ACC112 (cell line): ENCODE measurements around the gene ATXN1.

Source experiments
- H2AFZ ChIP-seq: fragments of 200-600 bp; sonication (generic); one replicate; pipeline ENCODE4 v1.6.0; 2017; ENCODE audit warnings: antibody characterized with exemption, low read length; ENCODE audit not compliant: unreplicated experiment
- H3K27ac ChIP-seq: fragments of 200-600 bp; sonication (generic); 2 replicates; pipeline ENCODE4 v1.5.1; 2014; ENCODE audit warnings: low read depth, mild to moderate bottlenecking, antibody characterized with exemption, low read length, moderate library complexity
- H3K27me3 ChIP-seq: fragments of 200-600 bp; sonication (generic); 2 replicates; pipeline ENCODE4 v1.6.1; 2014; ENCODE audit warnings: mild to moderate bottlenecking, antibody characterized with exemption, low read length, moderate library complexity, mixed read lengths; ENCODE audit not compliant: insufficient read depth
- H3K36me3 ChIP-seq: fragments of 200-600 bp; sonication (generic); 2 replicates; pipeline ENCODE4 v1.6.1; 2016; ENCODE audit warnings: mild to moderate bottlenecking, antibody characterized with exemption, low read length, moderate library complexity, mixed read lengths; ENCODE audit not compliant: insufficient read depth
- H3K4me1 ChIP-seq: fragments of 200-600 bp; sonication (generic); one replicate; pipeline ENCODE4 v1.6.1; 2016; ENCODE audit warnings: low read length, mixed read lengths; ENCODE audit not compliant: insufficient read depth, unreplicated experiment, control insufficient read depth
- H3K4me3 ChIP-seq: fragments of 200-600 bp; sonication (generic); 2 replicates; pipeline ENCODE4 v1.5.1; 2014; ENCODE audit warnings: mild to moderate bottlenecking, low read depth, low read length
- H3K79me2 ChIP-seq: fragments of 200-600 bp; sonication (generic); one replicate; pipeline ENCODE4 v1.6.0; 2016; ENCODE audit warnings: low read length; ENCODE audit not compliant: control insufficient read depth, unreplicated experiment, insufficient read depth

ATXN1 gene

GRCh38 chr6:16527691-16528090, 233.6 kb downstream of the ATXN1 start:
- no peaks in the 10 kb centered on the region for H3K36me3 ChIP-seq
- H3K27me3 ChIP-seq = no peaks in the 10 kb centered on the region
- H3K4me3 ChIP-seq = no peak overlapping the region
- peaks cover 14% of the 10 kb centered on the region for H3K4me1 ChIP-seq
- no peak overlapping the region for H3K27ac ChIP-seq
- H2AFZ ChIP-seq = no peak overlapping the region
- no peaks in the 10 kb centered on the region for H3K79me2 ChIP-seq

DNA sequence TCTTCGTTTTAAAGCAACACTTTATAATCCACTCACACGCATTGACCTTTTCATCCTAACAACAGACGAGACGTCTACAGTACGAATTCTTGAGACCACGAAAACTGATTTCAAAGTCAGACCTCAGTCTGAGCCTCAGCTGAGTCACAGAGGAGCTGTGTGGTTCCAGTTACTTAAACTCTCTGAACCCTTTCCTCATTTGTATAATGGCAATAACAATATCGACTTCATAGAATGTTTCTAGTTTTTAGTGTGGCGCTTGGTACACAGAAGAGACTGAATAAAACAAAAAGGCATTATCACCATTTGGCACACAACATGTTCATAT, 236.9 kb downstream of the ATXN1 start:
- Histone ChIP-seq H3K4me1 (peaks cover 14% of the 10 kb centered on the region), H3K4me3 (no peak overlapping the region), H3K27me3 (no peaks in the 10 kb centered on the region), H3K36me3 (no peaks in the 10 kb centered on the region), H3K79me2 (no peaks in the 10 kb centered on the region), H3K27ac (peak overlapping the region; percentile 59), H2AFZ (no peak overlapping the region)

- Histone ChIP-seq H2AFZ (no peak overlapping the region), H3K36me3 (no peaks in the 10 kb centered on the region), H3K79me2 (no peaks in the 10 kb centered on the region), H3K4me3 (no peak overlapping the region), H3K4me1 (peaks cover 14% of the 10 kb centered on the region), H3K27me3 (no peaks in the 10 kb centered on the region), H3K27ac (peak overlapping the region; percentile 59)
Observed at GRCh38 chr6:16523606-16524379, 237.5 kb downstream of the ATXN1 start.

DNA sequence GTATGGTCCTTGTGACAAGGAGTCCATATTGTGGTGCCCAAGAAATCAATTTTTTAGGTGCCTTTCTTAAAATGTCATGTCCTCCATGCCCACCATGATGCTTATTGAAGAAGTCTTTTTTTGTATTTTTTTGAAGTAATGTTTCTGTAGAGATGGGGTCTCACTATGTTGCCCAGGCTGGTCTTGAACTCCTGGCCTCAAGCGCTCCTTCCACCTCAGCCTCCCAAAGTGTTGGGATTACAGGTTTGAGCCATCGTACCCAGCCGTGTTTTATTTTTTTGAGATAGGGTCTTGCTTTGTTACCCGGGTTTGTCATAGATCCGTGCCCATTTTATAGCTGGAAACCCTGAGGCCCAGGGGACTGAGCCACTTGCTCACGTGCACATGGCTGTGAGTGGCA, 238.3 kb downstream of the ATXN1 start:
- Histone ChIP-seq H3K36me3 (no peaks in the 10 kb centered on the region), H3K27ac (peak overlapping the region; percentile 59; the same call in 1 of the 2 replicates), H3K4me1 (peaks cover 14% of the 10 kb centered on the region), H3K27me3 (no peaks in the 10 kb centered on the region), H3K4me3 (no peak overlapping the region), H3K79me2 (no peaks in the 10 kb centered on the region), H2AFZ (no peak overlapping the region)

DNA sequence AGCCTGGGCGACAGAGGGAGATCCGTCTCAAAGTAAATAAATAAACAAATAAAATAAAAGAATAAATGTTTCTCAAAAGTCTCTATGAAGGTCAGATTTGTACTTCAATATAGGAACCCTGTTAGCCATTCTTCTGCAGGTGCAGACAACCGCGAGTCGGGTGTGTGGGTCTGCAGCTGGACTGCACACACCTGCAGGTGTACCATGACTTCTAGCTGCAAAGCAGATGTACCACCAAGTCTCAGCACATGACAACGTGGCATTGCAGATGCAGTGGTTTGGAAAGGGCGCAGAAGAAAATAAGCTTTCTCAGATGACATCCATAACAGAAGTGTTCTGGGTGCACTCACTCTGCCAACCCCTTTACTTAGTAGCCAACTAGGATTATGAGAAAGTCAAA, 239.7 kb downstream of the ATXN1 start:
- Histone ChIP-seq H3K4me3 (no peak overlapping the region), H3K36me3 (no peaks in the 10 kb centered on the region), H3K27ac (no peak overlapping the region), H3K79me2 (no peaks in the 10 kb centered on the region), H2AFZ (no peak overlapping the region), H3K27me3 (no peaks in the 10 kb centered on the region), H3K4me1 (peaks cover 14% of the 10 kb centered on the region)

DNA sequence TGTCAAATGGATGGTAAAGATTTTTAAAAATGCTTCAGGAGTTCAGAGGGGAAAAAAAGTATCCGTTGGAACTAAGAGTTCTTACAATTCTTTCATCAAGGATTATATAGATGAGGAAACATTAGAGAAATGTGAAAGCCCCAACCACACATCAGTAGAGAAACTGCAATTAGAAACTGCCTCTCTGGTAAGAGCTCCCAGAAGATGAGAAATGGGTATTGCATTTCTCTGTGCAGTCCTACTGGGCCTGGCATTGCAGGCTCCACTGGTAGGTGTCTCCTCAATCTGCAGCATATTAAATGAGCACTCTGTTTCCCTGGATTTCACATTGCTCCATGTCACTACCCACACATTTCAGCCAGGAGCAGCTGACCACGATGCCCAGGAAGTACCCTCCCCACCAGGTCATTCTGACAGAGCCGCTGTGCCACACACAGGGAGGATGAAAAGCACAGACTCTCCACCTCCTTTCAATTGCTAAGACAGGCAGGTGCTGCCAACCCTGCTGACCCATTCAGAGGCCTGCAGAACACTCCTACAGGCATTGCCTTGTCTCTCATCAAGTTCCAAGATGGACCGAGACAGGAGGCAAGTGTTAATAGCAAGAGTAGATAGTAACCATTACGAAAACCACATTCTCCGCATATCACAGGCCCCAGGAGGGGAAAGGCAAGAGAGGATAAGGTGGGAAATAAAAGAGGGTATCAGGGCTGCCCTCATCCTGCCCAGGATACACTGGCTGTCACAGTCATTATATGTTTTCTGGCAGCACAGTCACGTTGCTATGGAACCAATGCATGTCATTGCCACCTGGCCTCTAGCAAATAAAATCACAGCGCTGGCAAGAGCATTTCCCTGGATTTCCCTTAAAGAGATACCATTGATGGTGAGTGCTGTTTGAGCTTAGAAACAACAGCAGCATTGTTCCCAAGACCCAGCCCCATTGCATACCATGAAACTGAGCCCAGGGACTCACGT, 241.7 kb downstream of the ATXN1 start:
- H2AFZ ChIP-seq = no peak overlapping the region
- H3K27me3 ChIP-seq = no peaks in the 10 kb centered on the region
- no peak overlapping the region for H3K4me3 ChIP-seq
- H3K36me3 ChIP-seq = no peaks in the 10 kb centered on the region
- no peaks in the 10 kb centered on the region for H3K79me2 ChIP-seq
- H3K4me1 ChIP-seq = peaks cover 14% of the 10 kb centered on the region
- H3K27ac ChIP-seq = no peak overlapping the region

DNA sequence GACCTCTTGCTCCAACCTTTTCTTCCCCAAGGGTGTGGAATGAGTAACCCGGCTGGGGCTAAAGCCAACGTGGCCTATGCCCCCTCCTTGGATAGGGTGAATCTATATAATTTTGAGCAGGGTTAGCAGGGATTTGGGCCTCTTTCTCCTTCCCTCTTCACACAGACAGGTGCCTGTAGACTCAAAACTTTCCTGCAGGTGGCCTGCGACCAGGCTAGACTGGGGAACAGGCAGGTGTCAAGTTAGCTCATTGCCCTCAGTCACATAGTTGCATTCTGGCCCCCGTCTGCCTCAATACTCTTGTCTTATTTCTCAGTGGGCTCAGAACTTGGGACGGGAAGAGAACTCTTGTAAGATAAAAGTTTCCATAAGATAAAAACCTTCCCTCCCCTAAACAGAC, 243.0 kb downstream of the ATXN1 start:
- H2AFZ ChIP-seq = no peak overlapping the region
- H3K79me2 ChIP-seq = no peaks in the 10 kb centered on the region
- peaks cover 2% of the 10 kb centered on the region for H3K4me1 ChIP-seq
- no peaks in the 10 kb centered on the region for H3K27me3 ChIP-seq
- no peak overlapping the region for H3K4me3 ChIP-seq
- no peaks in the 10 kb centered on the region for H3K36me3 ChIP-seq
- no peak overlapping the region for H3K27ac ChIP-seq

DNA sequence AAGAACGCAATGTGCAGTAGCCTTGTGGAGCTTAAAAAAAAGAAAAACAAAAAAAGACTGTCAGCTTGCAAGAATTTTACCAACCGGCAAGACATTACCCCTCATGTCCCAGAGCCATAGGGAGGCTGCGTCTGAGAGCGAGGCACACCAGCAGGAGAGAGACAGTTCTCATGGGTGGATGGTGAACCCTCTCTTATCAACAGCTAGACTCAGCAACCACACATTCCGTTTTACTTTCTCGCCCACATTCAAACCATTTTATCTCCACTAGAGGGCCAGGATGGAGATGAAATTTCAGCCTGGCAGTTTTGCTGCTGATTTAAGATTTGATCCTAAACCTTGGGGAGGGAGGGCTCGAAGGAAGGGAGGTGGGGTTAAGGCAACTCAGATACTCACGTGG, 247.0 kb downstream of the ATXN1 start:
- peaks cover 6% of the 10 kb centered on the region for H3K4me1 ChIP-seq
- H3K79me2 ChIP-seq = peaks cover 2% of the 10 kb centered on the region
- H3K27ac ChIP-seq = no peak overlapping the region
- H3K36me3 ChIP-seq = no peaks in the 10 kb centered on the region
- no peak overlapping the region for H3K4me3 ChIP-seq
- no peak overlapping the region for H2AFZ ChIP-seq
- no peaks in the 10 kb centered on the region for H3K27me3 ChIP-seq

GRCh38 chr6:16512544-16513290, 248.5 kb downstream of the ATXN1 start:
- H3K79me2 ChIP-seq = peaks cover 3% of the 10 kb centered on the region
- H2AFZ ChIP-seq = no peak overlapping the region
- peaks cover 6% of the 10 kb centered on the region for H3K4me1 ChIP-seq
- no peak overlapping the region for H3K4me3 ChIP-seq
- no peaks in the 10 kb centered on the region for H3K36me3 ChIP-seq
- no peak overlapping the region for H3K27ac ChIP-seq
- H3K27me3 ChIP-seq = no peaks in the 10 kb centered on the region

- H3K27ac ChIP-seq = no peak overlapping the region
- H3K4me3 ChIP-seq = no peak overlapping the region
- H2AFZ ChIP-seq = no peak overlapping the region
- peaks cover 6% of the 10 kb centered on the region for H3K4me1 ChIP-seq
- no peaks in the 10 kb centered on the region for H3K36me3 ChIP-seq
- H3K27me3 ChIP-seq = no peaks in the 10 kb centered on the region
- peaks cover 3% of the 10 kb centered on the region for H3K79me2 ChIP-seq
Observed at GRCh38 chr6:16511723-16512489, 249.4 kb downstream of the ATXN1 start.
